ENCODE data around the gene HERPUD1.

DNA sequence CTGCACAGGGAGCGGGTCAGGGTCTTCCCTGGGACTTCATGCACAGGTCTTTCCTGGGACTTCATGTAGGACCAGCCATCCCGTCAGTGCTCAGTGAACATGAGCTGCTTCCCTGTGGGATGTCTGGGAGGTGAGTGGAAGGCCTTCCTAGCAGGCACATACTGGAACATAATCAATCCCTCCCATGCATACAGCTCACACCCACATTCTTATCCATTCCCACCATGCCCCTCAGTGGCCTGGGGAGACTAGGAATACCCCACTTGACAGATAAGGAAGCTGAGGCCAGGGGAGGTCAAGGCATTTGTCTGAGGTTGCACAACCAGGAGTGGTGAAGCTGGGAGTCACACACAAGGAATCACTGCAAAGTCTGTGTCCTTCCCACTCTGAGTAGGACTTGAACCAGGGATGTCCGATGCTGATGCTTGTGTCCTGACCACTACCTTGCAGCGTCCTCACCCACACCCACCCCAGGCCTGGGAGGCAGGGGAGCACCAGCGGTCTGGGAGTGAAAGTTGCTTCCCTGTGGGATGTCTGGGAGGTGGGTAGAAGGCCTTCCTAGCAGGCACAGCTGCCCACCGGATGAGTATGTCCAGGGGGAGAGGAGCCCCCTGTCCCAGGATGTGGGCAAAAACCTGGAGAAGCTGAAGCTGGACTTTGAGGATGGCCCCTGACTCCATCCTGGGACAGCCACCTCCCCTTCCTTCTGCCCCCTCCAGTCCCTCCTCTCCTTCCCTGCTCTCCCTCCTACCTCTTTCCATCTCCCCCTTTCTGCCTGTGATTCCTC is 56.4 kb downstream of the HERPUD1 start:
- TF ChIP-seq SP1 (IDR thresholded peaks at IDR 0.05), result no peak
- TF ChIP-seq, protein P1, sequence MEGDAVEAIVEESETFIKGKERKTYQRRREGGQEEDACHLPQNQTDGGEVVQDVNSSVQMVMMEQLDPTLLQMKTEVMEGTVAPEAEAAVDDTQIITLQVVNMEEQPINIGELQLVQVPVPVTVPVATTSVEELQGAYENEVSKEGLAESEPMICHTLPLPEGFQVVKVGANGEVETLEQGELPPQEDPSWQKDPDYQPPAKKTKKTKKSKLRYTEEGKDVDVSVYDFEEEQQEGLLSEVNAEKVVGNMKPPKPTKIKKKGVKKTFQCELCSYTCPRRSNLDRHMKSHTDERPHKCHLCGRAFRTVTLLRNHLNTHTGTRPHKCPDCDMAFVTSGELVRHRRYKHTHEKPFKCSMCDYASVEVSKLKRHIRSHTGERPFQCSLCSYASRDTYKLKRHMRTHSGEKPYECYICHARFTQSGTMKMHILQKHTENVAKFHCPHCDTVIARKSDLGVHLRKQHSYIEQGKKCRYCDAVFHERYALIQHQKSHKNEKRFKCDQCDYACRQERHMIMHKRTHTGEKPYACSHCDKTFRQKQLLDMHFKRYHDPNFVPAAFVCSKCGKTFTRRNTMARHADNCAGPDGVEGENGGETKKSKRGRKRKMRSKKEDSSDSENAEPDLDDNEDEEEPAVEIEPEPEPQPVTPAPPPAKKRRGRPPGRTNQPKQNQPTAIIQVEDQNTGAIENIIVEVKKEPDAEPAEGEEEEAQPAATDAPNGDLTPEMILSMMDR (IDR thresholded peaks at IDR 0.05; ENCODE audit: low read depth, low read length, missing input control), result no peak
- TF ChIP-seq, protein P2, sequence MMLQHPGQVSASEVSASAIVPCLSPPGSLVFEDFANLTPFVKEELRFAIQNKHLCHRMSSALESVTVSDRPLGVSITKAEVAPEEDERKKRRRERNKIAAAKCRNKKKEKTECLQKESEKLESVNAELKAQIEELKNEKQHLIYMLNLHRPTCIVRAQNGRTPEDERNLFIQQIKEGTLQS (IDR thresholded peaks at IDR 0.05), result no peak
- no peak for TF ChIP-seq TAF1 (conservative IDR thresholded peaks at IDR 0.05)
- no peak for TF ChIP-seq EGR1 (IDR thresholded peaks at IDR 0.05; ENCODE audit: low read depth in 2 of 2)
- no peak for TF ChIP-seq HNF4G (IDR thresholded peaks at IDR 0.05)
- TF ChIP-seq FOXA1 (IDR thresholded peaks at IDR 0.05), result no peak
- TF ChIP-seq NR2F2 (IDR thresholded peaks at IDR 0.05), result peak; percentile 17
